Liver (tissue), 9 donors: ENCODE measurements around the gene FLNB. TPM values are rescaled to one million over a fixed set of nuclear protein-coding genes. Genes with fewer than 3 reads are reported as not detected.

ENCODE experiments used
- DNase-seq: peaks from one replicate; pipeline ENCODE4 v3.0.0-alpha.2; 2017; ENCODE audit warnings: low spot score
- H3K27ac ChIP-seq, 2 donors: one replicate each; pipeline ENCODE4 v1.7.0; 2013; ENCODE audit warnings: inconsistent platforms in 2 of 2, low read length in 2 of 2, control low read depth in 1 of 2, low read depth in 1 of 2, mild to moderate bottlenecking in 1 of 2
- H3K27me3 ChIP-seq, 4 donors: one replicate each; pipeline versions ENCODE4 v1.6.1 to v1.7.0; 2013; ENCODE audit warnings: low read length in 3 of 4, inconsistent platforms in 1 of 4, mild to moderate bottlenecking in 1 of 4, moderate library complexity in 1 of 4; ENCODE audit not compliant: control insufficient read depth in 4 of 4, insufficient read depth in 4 of 4
- H3K36me3 ChIP-seq, 4 donors: one replicate each; pipeline versions ENCODE4 v1.6.1 to v1.7.0; 2013; ENCODE audit warnings: low read length in 3 of 4, mild to moderate bottlenecking in 3 of 4, low read depth in 1 of 4, moderate library complexity in 1 of 4; ENCODE audit not compliant: control insufficient read depth in 4 of 4, insufficient read depth in 3 of 4
- H3K4me1 ChIP-seq, 4 donors: one replicate each; pipeline versions ENCODE4 v1.6.1 to v1.7.0; 2013; ENCODE audit warnings: low read length in 3 of 4, mild to moderate bottlenecking in 3 of 4, moderate library complexity in 1 of 4; ENCODE audit not compliant: control insufficient read depth in 4 of 4, insufficient read depth in 4 of 4
- H3K4me3 ChIP-seq, 3 donors: one replicate each; pipeline versions ENCODE4 v1.6.1 to v1.7.0; 2013; ENCODE audit warnings: low read length in 3 of 3, control low read depth in 1 of 3, low read depth in 1 of 3, mild to moderate bottlenecking in 1 of 3
- H3K9ac ChIP-seq, 2 donors: one replicate each; pipeline ENCODE4 v1.7.0; 2013; ENCODE audit warnings: low read length in 2 of 2, mild to moderate bottlenecking in 2 of 2, moderate library complexity in 2 of 2, control low read depth in 1 of 2, low read depth in 1 of 2
- H3K9me3 ChIP-seq, 4 donors: one replicate each; pipeline versions ENCODE4 v1.6.1 to v1.7.0; 2013; ENCODE audit warnings: low read length in 3 of 4; ENCODE audit not compliant: control insufficient read depth in 4 of 4
- ATF3 ChIP-seq: IDR thresholded peaks from 2 replicates; pipeline ENCODE4 v1.6.1; 2016; ENCODE audit warnings: antibody characterized with exemption
- CTCF ChIP-seq: fragments of 150-350 bp; IDR thresholded peaks from 2 replicates; pipeline ENCODE4 v1.5.1; 2017; ENCODE audit warnings: improper control_type of control experiment, low read depth, low read length; ENCODE audit not compliant: missing input control
- EGR1 ChIP-seq, 2 donors: IDR thresholded peaks; 2 replicates each; pipeline ENCODE4 v1.6.1; 2016 to 2018; ENCODE audit warnings: antibody characterized with exemption in 2 of 2, low read depth in 2 of 2
- GABPA ChIP-seq, 2 donors: IDR thresholded peaks in 1 of 2; conservative IDR thresholded peaks in 1 of 2; 2 replicates each; pipeline ENCODE4 v1.6.1; 2016; ENCODE audit warnings: antibody characterized with exemption in 2 of 2, mild to moderate bottlenecking in 1 of 2, moderate library complexity in 1 of 2
- HNF4A ChIP-seq, 2 donors: conservative IDR thresholded peaks; 2 replicates each; pipeline ENCODE4 v1.6.1; 2016; ENCODE audit warnings: antibody characterized with exemption in 2 of 2, mild to moderate bottlenecking in 2 of 2
- HNF4G ChIP-seq: IDR thresholded peaks from 2 replicates; pipeline ENCODE4 v1.6.1; 2016; ENCODE audit warnings: antibody characterized with exemption
- JUND ChIP-seq, 2 donors: IDR thresholded peaks; 2 replicates each; pipeline ENCODE4 v1.6.1; 2016; ENCODE audit warnings: antibody characterized with exemption in 2 of 2
- MAX ChIP-seq: IDR thresholded peaks from 2 replicates; pipeline ENCODE4 v1.6.1; 2016; ENCODE audit warnings: antibody characterized with exemption
- RAD21 ChIP-seq, 2 donors: IDR thresholded peaks; 2 replicates each; pipeline ENCODE4 v1.6.1; 2016; ENCODE audit warnings: antibody characterized with exemption in 2 of 2, mild to moderate bottlenecking in 2 of 2
- RXRA ChIP-seq, 2 donors: IDR thresholded peaks; 2 replicates each; pipeline ENCODE4 v1.6.1; 2017 to 2018; ENCODE audit warnings: antibody characterized with exemption in 2 of 2, mild to moderate bottlenecking in 1 of 2
- SP1 ChIP-seq: IDR thresholded peaks from 2 replicates; pipeline ENCODE4 v1.6.1; 2018; ENCODE audit warnings: antibody characterized with exemption, mild to moderate bottlenecking
- TAF1 ChIP-seq: conservative IDR thresholded peaks from 2 replicates; pipeline ENCODE4 v1.6.1; 2016; ENCODE audit warnings: antibody characterized with exemption, mild to moderate bottlenecking
- YY1 ChIP-seq: IDR thresholded peaks from 2 replicates; pipeline ENCODE4 v1.6.1; 2016; ENCODE audit warnings: antibody characterized with exemption, mild to moderate bottlenecking
- WGBS: extraction: QIAGEN DNeasy Blood & Tissue Kit; methylation state at CpG from one replicate; pipeline ENCODE4 v1.1.7; 2013; 5-methylcytosine and 5-hydroxymethylcytosine counted together
- polyA plus RNA-seq, 2 donors: library from polyadenylated mRNA; stranded (reverse) in 1 of 2; unstranded in 1 of 2; fragments of 200-250 nt in 1 of 2; fragments of >200 nt in 1 of 2; fragmentation: Nextera tagmentation in 1 of 2; extraction: Ambion mirVana in 1 of 2; gene quantifications; one replicate each; pipeline versions ENCODE4 v1.2.1 to v1.2.3, GENCODE V29; 2013 to 2015
- total RNA-seq, 2 donors: library from RNA; depleted of rRNA; stranded (reverse); fragments of >200 nt; gene quantifications; one replicate each; pipeline ENCODE4 v1.2.3, GENCODE V29; 2014
- TF ChIP-seq, protein P1 (sequence below): IDR thresholded peaks from 2 replicates; pipeline ENCODE4 v1.6.1; 2016; ENCODE audit warnings: antibody characterized with exemption, mild to moderate bottlenecking
- TF ChIP-seq, protein P2 (sequence below): IDR thresholded peaks from 2 replicates; pipeline ENCODE4 v1.6.1; 2016; ENCODE audit warnings: antibody characterized with exemption
- donor health status: healthy.
- donor health status: healthy.
- donor health status: healthy.
- donor health status: healthy.
- donor health status: healthy.

The FLNB gene
- total and polyA plus RNA-seq, 4 donors: 22.9 to 124 (median 44.3) TPM

DNA sequence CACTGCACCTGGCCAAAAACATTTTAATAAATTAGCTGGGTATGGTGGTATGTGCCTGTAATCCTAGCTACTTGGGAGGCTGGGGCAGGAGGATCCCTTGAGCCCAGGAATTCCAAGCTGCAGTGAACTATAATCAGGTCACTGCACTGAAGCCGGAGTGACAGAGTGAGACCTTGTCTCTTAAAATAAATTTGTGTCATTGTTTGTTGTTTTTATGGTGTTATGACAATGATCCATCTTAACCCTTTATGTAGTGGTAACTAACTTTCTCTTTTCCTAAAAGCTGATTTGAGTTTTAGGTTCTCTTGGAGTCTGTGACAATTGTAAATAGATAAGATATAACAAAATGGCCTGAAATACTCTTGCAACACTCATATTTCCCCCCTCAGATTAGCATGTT, 20.7 kb downstream of the FLNB start:
- TF ChIP-seq HNF4G (no peak), RXRA (IDR thresholded peaks at IDR 0.05) (no peak), GABPA (IDR thresholded peaks at IDR 0.05 in 1 of 2, conservative IDR thresholded peaks at IDR 0.05 in 1 of 2) (no peak), EGR1 (IDR thresholded peaks at IDR 0.05; ENCODE audit: low read depth in 2 of 2) (no peak)
- Histone ChIP-seq H3K9me3 (no peaks in the 10 kb centered on the region), H3K9ac (no peak overlapping the region), H3K36me3 (no peaks in the 10 kb centered on the region), H3K27me3 (no peaks in the 10 kb centered on the region), H3K27ac (no peak overlapping the region), H3K4me3 (no peak overlapping the region), H3K4me1 (peaks cover 6 to 26% (median 19%) of the 10 kb centered on the region in 4 donors)
- 26% methylated on average over 1 of the region's 1 CpG for WGBS
- no peak for DNase-seq

- TF ChIP-seq YY1 (no peak), SP1 (no peak), MAX (no peak), EGR1 (IDR thresholded peaks at IDR 0.05; ENCODE audit: low read depth in 2 of 2) (no peak), TAF1 (no peak)
- TF ChIP-seq, protein P1, sequence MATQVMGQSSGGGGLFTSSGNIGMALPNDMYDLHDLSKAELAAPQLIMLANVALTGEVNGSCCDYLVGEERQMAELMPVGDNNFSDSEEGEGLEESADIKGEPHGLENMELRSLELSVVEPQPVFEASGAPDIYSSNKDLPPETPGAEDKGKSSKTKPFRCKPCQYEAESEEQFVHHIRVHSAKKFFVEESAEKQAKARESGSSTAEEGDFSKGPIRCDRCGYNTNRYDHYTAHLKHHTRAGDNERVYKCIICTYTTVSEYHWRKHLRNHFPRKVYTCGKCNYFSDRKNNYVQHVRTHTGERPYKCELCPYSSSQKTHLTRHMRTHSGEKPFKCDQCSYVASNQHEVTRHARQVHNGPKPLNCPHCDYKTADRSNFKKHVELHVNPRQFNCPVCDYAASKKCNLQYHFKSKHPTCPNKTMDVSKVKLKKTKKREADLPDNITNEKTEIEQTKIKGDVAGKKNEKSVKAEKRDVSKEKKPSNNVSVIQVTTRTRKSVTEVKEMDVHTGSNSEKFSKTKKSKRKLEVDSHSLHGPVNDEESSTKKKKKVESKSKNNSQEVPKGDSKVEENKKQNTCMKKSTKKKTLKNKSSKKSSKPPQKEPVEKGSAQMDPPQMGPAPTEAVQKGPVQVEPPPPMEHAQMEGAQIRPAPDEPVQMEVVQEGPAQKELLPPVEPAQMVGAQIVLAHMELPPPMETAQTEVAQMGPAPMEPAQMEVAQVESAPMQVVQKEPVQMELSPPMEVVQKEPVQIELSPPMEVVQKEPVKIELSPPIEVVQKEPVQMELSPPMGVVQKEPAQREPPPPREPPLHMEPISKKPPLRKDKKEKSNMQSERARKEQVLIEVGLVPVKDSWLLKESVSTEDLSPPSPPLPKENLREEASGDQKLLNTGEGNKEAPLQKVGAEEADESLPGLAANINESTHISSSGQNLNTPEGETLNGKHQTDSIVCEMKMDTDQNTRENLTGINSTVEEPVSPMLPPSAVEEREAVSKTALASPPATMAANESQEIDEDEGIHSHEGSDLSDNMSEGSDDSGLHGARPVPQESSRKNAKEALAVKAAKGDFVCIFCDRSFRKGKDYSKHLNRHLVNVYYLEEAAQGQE: no peak
Observed at GRCh38 chr3:58029842-58030584, 21.8 kb downstream of the FLNB start.

DNA sequence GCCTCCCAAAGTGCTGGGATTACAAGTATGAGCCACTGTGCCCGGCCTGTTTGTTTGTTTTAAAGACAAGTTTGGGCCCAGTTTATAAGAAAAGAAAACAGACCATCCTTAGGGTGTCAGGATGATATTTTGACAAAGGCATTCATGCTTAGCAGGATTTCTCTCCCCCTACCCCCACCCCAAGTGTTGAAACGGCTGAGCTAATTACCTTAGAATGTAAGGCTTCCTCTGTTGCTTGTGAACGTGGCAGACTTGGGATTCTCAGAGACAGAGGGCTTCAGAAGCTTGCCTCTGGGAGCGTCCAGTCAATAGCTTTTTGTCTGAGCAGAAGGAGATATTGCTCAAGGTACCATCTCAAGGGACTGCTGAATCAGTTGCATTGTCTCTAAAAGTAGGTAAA, 24.0 kb downstream of the FLNB start:
- Histone ChIP-seq H3K36me3 (no peaks in the 10 kb centered on the region), H3K4me1 (peaks cover 0 to 16% (median 4%) of the 10 kb centered on the region in 4 donors), H3K4me3 (no peak overlapping the region), H3K27me3 (no peaks in the 10 kb centered on the region), H3K27ac (no peak overlapping the region), H3K9ac (no peak overlapping the region), H3K9me3 (no peaks in the 10 kb centered on the region)
- no peak for DNase-seq
- WGBS: 90% methylated on average over 4 of the region's 4 CpGs
- TF ChIP-seq RAD21 (IDR thresholded peaks at IDR 0.05) (no peak), TAF1 (no peak), JUND (IDR thresholded peaks at IDR 0.05) (no peak), RXRA (IDR thresholded peaks at IDR 0.05) (no peak), HNF4G (no peak), HNF4A (conservative IDR thresholded peaks at IDR 0.05) (no peak), EGR1 (IDR thresholded peaks at IDR 0.05; ENCODE audit: low read depth in 2 of 2) (no peak), CTCF (no peak), YY1 (no peak), ATF3 (no peak)
- TF ChIP-seq, protein P2, sequence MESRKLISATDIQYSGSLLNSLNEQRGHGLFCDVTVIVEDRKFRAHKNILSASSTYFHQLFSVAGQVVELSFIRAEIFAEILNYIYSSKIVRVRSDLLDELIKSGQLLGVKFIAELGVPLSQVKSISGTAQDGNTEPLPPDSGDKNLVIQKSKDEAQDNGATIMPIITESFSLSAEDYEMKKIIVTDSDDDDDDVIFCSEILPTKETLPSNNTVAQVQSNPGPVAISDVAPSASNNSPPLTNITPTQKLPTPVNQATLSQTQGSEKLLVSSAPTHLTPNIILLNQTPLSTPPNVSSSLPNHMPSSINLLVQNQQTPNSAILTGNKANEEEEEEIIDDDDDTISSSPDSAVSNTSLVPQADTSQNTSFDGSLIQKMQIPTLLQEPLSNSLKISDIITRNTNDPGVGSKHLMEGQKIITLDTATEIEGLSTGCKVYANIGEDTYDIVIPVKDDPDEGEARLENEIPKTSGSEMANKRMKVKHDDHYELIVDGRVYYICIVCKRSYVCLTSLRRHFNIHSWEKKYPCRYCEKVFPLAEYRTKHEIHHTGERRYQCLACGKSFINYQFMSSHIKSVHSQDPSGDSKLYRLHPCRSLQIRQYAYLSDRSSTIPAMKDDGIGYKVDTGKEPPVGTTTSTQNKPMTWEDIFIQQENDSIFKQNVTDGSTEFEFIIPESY: no peak

More at GRCh38 chr3:58029842-58030584, 21.8 kb downstream of the FLNB start:
- 93% methylated on average over 5 of the region's 5 CpGs for WGBS
- Histone ChIP-seq H3K27me3 (no peaks in the 10 kb centered on the region), H3K9ac (no peak overlapping the region), H3K36me3 (no peaks in the 10 kb centered on the region), H3K4me3 (no peak overlapping the region), H3K27ac (no peak overlapping the region), H3K9me3 (no peaks in the 10 kb centered on the region), H3K4me1 (peaks cover 6 to 25% (median 17%) of the 10 kb centered on the region in 4 donors)
- no peak for DNase-seq
